Activated CD8-positive, alpha-beta memory T cell treated with anti-CD3 and anti-CD28 coated beads for 1 hour (primary cell): Measurements from ENCODE around the gene NFIB.

Experiments
- DNase-seq, 2 donors: peaks; one replicate each; pipeline ENCODE4 v3.0.0-alpha.2; 2020; ENCODE audit warnings: low read depth in 1 of 2; ENCODE audit errors: extremely low read depth in 1 of 2

The NFIB gene

GRCh38 chr9:14313951-14314423 is at the start of gene NFIB:
TSS of gene NFIB (minus strand) at chr9:14314141. CDS start at chr9:14313511, 630 bp downstream.
- DNase-seq: no peak

- DNase-seq: no peak
These were observed 48.2 kb upstream of the NFIB start for GRCh38 chr9:14362175-14362574.

GRCh38 chr9:14361074-14361473 is 47.1 kb upstream of the NFIB start:
- no peak for DNase-seq

GRCh38 chr9:14358523-14358922 is 44.6 kb upstream of the NFIB start:
- no peak for DNase-seq

- DNase-seq: no peak
These were observed 42.7 kb upstream of the NFIB start for GRCh38 chr9:14356351-14357265.

GRCh38 chr9:14354201-14354600 is 40.3 kb upstream of the NFIB start:
- DNase-seq: no peak

- DNase-seq: peak; percentile 10 to 55
These were observed 39.5 kb upstream of the NFIB start for GRCh38 chr9:14353222-14354056.

- no peak for DNase-seq
These were observed 38.6 kb upstream of the NFIB start for GRCh38 chr9:14352503-14352902.

- no peak for DNase-seq
These were observed 37.4 kb upstream of the NFIB start for GRCh38 chr9:14351221-14351836.

GRCh38 chr9:14350754-14351153 is 36.8 kb upstream of the NFIB start:
- DNase-seq: no peak

- DNase-seq: no peak
These were observed 36.4 kb upstream of the NFIB start for GRCh38 chr9:14350349-14350728.

GRCh38 chr9:14349447-14350348 is 35.8 kb upstream of the NFIB start:
- no peak for DNase-seq

- no peak for DNase-seq
These were observed 35.2 kb upstream of the NFIB start for GRCh38 chr9:14349146-14349446.

GRCh38 chr9:14348373-14349145 is 34.6 kb upstream of the NFIB start:
- no peak for DNase-seq

- no peak for DNase-seq
These were observed 34.1 kb upstream of the NFIB start for GRCh38 chr9:14348123-14348372.

- DNase-seq: no peak
These were observed 33.6 kb upstream of the NFIB start for GRCh38 chr9:14347406-14348122.

- DNase-seq: no peak
These were observed 33.0 kb upstream of the NFIB start for GRCh38 chr9:14346811-14347405.

- DNase-seq: no peak
These were observed 32.4 kb upstream of the NFIB start for GRCh38 chr9:14346231-14346791.
